Measurements from ENCODE around the gene RAET1E.
"Not testable (repeated sequence)": the region's sequence is repeated elsewhere in the genome, so short reads cannot be mapped to it uniquely, and the experiment has no call there.

RAET1E gene

GRCh38 chr6:149896491-149896890 is 1.4 kb downstream of the RAET1E start:
- Mint-ChIP-seq H3K4me1 (ENCODE audit: low read depth) (peaks cover 20% of the 10 kb centered on the region), H3K4me3 (no peak overlapping the region), H3K9me3 (no peaks in the 10 kb centered on the region), H3K27ac (peak overlapping the region; percentile 45), H3K36me3 (ENCODE audit: low read depth) (peaks cover 1% of the 10 kb centered on the region), H3K27me3 (ENCODE audit: low read depth) (peaks cover 32% of the 10 kb centered on the region)

GRCh38 chr6:149895833-149896271 is 2.1 kb downstream of the RAET1E start:
- peaks cover 31% of the 10 kb centered on the region for H3K27me3 Mint-ChIP-seq (ENCODE audit: low read depth)

GRCh38 chr6:149895048-149895590 is 2.8 kb downstream of the RAET1E start:
- no peak overlapping the region for H3K27ac Mint-ChIP-seq

More at GRCh38 chr6:149895833-149896271, 2.1 kb downstream of the RAET1E start:
- peaks cover 20% of the 10 kb centered on the region for H3K4me1 Mint-ChIP-seq (ENCODE audit: low read depth)
- peak overlapping the region; percentile 4 for H3K27ac Mint-ChIP-seq
- no peaks in the 10 kb centered on the region for H3K9me3 Mint-ChIP-seq
- peaks cover 1% of the 10 kb centered on the region for H3K36me3 Mint-ChIP-seq (ENCODE audit: low read depth)
- H3K4me3 Mint-ChIP-seq, result peak overlapping the region; percentile 23

GRCh38 chr6:149891864-149892263 is 6.0 kb downstream of the RAET1E start:
- not testable (repeated sequence) for H3K36me3 Mint-ChIP-seq (ENCODE audit: low read depth); H3K9me3 Mint-ChIP-seq; H3K27ac Mint-ChIP-seq; H3K4me3 Mint-ChIP-seq
- Mint-ChIP-seq H3K27me3 (ENCODE audit: low read depth) (peaks cover 22% of the 10 kb centered on the region), H3K4me1 (ENCODE audit: low read depth) (peaks cover 18% of the 10 kb centered on the region)

More at GRCh38 chr6:149895048-149895590, 2.8 kb downstream of the RAET1E start:
- Mint-ChIP-seq H3K36me3 (ENCODE audit: low read depth) (peaks cover 1% of the 10 kb centered on the region), H3K27me3 (ENCODE audit: low read depth) (peaks cover 31% of the 10 kb centered on the region), H3K9me3 (no peaks in the 10 kb centered on the region), H3K4me1 (ENCODE audit: low read depth) (peaks cover 20% of the 10 kb centered on the region), H3K4me3 (no peak overlapping the region)

- no peak overlapping the region for H3K27ac Mint-ChIP-seq
- peaks cover 13% of the 10 kb centered on the region for H3K4me1 Mint-ChIP-seq (ENCODE audit: low read depth)
- peaks cover 22% of the 10 kb centered on the region for H3K27me3 Mint-ChIP-seq (ENCODE audit: low read depth)
- no peaks in the 10 kb centered on the region for H3K9me3 Mint-ChIP-seq
- no peak overlapping the region for H3K4me3 Mint-ChIP-seq
- H3K36me3 Mint-ChIP-seq (ENCODE audit: low read depth), result peaks cover 1% of the 10 kb centered on the region
These were observed 6.7 kb downstream of the RAET1E start for GRCh38 chr6:149891259-149891658.

- Mint-ChIP-seq H3K36me3 (ENCODE audit: low read depth) (peaks cover 1% of the 10 kb centered on the region), H3K27ac (no peak overlapping the region), H3K27me3 (ENCODE audit: low read depth) (peaks cover 24% of the 10 kb centered on the region), H3K9me3 (no peaks in the 10 kb centered on the region), H3K4me3 (no peak overlapping the region), H3K4me1 (ENCODE audit: low read depth) (peaks cover 7% of the 10 kb centered on the region)
These were observed 7.3 kb downstream of the RAET1E start for GRCh38 chr6:149890629-149891045.

DNA sequence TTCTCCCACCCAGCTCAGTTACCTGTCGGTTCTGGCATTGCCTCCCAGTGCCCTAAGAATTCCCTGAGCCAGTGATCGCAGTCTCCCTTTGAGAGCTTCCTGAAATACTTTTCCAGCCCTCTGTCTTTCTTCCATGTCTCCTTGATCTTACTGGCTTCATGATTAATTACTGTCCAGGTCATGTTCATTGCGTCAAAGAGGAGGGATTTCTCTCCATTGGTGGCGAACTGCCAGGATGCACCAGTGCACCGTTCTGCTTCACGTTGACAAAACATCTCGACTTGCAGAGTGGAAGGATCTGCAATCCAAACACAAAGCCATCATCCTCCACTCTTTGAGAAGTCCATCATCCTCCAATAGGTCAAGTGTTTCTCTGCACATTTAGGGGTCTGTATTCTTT is 8.6 kb downstream of the RAET1E start:
- Mint-ChIP-seq H3K36me3 (ENCODE audit: low read depth) (peaks cover under 1% of the 10 kb centered on the region), H3K9me3 (no peaks in the 10 kb centered on the region), H3K4me3 (no peak overlapping the region), H3K27ac (no peak overlapping the region), H3K4me1 (ENCODE audit: low read depth) (no peaks in the 10 kb centered on the region), H3K27me3 (ENCODE audit: low read depth) (peaks cover 26% of the 10 kb centered on the region)

DNA sequence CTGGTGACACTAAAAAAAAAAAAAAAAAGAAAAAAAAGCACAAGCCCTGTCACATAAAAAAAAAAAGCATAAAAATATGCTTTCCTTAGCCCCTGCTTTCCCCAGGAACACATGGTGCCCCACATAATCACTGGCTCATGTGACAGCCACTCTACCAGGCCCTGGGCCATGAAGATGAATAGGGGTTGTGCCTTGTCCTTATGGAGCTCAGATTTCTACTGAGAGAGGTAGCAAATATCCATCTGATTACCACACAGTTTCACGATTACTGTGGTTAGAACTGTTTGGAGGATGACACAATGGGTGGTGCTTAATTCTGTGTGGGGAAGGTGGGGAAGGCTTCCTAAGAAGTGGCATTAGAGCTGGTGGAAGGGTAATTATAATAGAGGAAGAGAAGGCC is 9.3 kb downstream of the RAET1E start:
- Mint-ChIP-seq H3K9me3 (no peaks in the 10 kb centered on the region), H3K27me3 (ENCODE audit: low read depth) (peaks cover 23% of the 10 kb centered on the region), H3K4me3 (no peak overlapping the region)

DNA sequence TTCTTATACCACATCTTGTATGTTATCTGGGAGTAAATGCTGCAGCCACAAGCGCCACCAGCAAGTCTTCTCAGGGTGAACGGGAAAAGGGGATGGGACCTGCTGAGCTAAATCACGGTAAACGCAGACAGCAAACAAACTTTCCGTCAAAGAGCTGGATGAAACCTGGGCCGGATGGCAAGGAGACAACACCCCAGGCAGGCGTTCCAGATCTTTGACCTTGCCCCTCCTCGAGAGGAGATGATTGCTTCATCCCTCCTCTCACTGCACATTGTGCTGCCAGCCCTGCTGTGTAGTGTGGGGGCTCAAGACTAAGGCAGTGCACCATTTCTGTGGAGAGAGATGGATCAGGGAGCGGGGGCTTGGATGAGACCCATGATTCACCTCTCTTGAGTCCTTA is 9.8 kb downstream of the RAET1E start:
- Mint-ChIP-seq H3K27ac (no peak overlapping the region), H3K4me3 (no peak overlapping the region), H3K9me3 (no peaks in the 10 kb centered on the region)

More for the DNA sequence above, 9.3 kb downstream of the RAET1E start:
- H3K36me3 Mint-ChIP-seq (ENCODE audit: low read depth), result no peaks in the 10 kb centered on the region
- H3K27ac Mint-ChIP-seq, result no peak overlapping the region
- no peaks in the 10 kb centered on the region for H3K4me1 Mint-ChIP-seq (ENCODE audit: low read depth)

DNA sequence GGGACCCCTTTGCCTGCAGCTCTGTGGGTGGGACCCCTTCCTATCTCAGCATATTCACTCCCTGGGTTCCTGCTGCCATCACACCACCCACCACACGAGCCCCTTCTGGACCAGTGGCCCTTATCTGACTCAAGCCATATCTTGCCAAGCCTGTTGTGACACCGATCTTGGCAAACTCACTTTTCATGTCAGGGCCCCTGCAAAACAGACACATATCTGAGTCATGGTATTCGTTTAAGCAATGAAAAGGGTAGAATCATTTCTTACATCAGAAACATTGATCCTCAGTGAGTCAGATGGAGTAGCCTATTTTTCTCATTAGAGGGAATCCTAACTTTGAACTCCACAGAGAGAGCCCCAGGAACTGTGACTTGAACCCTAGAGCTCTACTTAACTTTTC is 10.6 kb downstream of the RAET1E start:
- Mint-ChIP-seq H3K36me3 (ENCODE audit: low read depth) (no peaks in the 10 kb centered on the region), H3K27ac (no peak overlapping the region), H3K4me3 (no peak overlapping the region), H3K9me3 (no peaks in the 10 kb centered on the region), H3K27me3 (ENCODE audit: low read depth) (peaks cover 11% of the 10 kb centered on the region), H3K4me1 (ENCODE audit: low read depth) (no peaks in the 10 kb centered on the region)

More for the DNA sequence above, 9.8 kb downstream of the RAET1E start:
- H3K4me1 Mint-ChIP-seq (ENCODE audit: low read depth), result no peaks in the 10 kb centered on the region
- H3K36me3 Mint-ChIP-seq (ENCODE audit: low read depth), result no peaks in the 10 kb centered on the region
- H3K27me3 Mint-ChIP-seq (ENCODE audit: low read depth), result peaks cover 18% of the 10 kb centered on the region

DNA sequence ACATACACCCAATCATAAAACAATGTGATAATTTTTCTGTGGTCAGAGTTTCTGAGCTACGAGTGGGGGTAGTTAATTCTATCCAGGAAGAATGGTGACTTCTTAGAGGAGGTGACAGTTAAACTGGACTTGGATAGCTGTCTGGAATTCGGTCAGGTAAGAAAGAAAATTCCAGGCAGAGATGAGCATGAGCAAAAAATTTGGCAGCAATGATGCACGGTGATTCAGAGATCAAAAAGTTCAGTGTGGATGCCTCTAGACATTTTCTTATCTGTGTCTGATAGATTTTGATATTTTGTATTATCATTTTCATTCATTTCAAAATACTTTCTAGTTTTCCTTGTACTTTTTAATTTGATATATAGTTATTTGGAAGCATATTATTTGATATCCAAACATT is 12.0 kb downstream of the RAET1E start:
- Mint-ChIP-seq H3K4me3 (no peak overlapping the region), H3K27ac (no peak overlapping the region), H3K27me3 (ENCODE audit: low read depth) (peaks cover 17% of the 10 kb centered on the region), H3K36me3 (ENCODE audit: low read depth) (no peaks in the 10 kb centered on the region), H3K9me3 (no peaks in the 10 kb centered on the region), H3K4me1 (ENCODE audit: low read depth) (no peaks in the 10 kb centered on the region)

- Mint-ChIP-seq H3K27me3 (ENCODE audit: low read depth) (peaks cover 24% of the 10 kb centered on the region), H3K36me3 (ENCODE audit: low read depth) (no peaks in the 10 kb centered on the region), H3K27ac (no peak overlapping the region), H3K4me3 (no peak overlapping the region), H3K4me1 (ENCODE audit: low read depth) (no peaks in the 10 kb centered on the region), H3K9me3 (no peaks in the 10 kb centered on the region)
These were observed 13.3 kb downstream of the RAET1E start for GRCh38 chr6:149884617-149885016.

DNA sequence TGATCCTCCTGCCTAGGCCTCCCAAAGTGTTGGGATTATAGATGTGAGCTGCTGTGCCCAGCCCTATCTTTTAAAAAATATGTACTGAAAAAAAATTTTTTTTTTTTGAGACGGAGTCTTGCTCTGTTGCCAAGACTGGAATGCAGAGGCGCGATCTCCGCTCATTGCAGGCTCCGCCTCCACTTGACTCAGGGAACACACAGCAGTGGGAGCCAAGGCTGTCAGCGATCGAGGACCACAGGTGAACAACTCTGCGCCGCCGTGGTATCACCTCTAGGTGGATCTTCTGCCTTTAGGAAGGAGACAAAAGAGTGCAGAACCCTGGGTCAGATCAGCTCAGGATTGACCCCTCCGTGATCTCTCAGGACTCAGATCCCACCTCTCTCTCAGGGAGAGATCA is 13.7 kb downstream of the RAET1E start:
- Mint-ChIP-seq H3K9me3 (no peaks in the 10 kb centered on the region), H3K4me1 (ENCODE audit: low read depth) (no peaks in the 10 kb centered on the region), H3K4me3 (no peak overlapping the region), H3K27ac (no peak overlapping the region), H3K36me3 (ENCODE audit: low read depth) (no peaks in the 10 kb centered on the region), H3K27me3 (ENCODE audit: low read depth) (peaks cover 28% of the 10 kb centered on the region)

DNA sequence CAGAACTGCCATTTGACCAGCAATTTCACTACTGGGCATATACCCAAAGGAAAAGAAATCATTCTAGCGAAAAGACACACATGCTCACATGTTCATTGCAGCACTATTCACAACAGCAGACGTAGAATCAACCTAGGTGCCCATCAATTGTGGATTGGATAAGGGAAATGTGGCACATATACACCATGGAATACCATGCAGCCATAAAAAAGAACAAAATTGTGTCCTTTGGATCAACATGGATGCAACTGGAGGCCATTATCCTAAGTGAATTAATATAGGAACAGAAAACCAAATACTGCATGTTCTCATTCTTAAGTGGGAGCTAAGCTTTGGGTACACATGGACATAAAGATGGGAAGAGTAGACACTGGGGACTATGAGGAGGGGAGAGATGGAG is 16.1 kb downstream of the RAET1E start:
- Mint-ChIP-seq H3K4me3 (no peak overlapping the region), H3K27me3 (ENCODE audit: low read depth) (peaks cover 48% of the 10 kb centered on the region), H3K27ac (no peak overlapping the region), H3K9me3 (no peaks in the 10 kb centered on the region), H3K4me1 (ENCODE audit: low read depth) (no peaks in the 10 kb centered on the region), H3K36me3 (ENCODE audit: low read depth) (no peaks in the 10 kb centered on the region)

DNA sequence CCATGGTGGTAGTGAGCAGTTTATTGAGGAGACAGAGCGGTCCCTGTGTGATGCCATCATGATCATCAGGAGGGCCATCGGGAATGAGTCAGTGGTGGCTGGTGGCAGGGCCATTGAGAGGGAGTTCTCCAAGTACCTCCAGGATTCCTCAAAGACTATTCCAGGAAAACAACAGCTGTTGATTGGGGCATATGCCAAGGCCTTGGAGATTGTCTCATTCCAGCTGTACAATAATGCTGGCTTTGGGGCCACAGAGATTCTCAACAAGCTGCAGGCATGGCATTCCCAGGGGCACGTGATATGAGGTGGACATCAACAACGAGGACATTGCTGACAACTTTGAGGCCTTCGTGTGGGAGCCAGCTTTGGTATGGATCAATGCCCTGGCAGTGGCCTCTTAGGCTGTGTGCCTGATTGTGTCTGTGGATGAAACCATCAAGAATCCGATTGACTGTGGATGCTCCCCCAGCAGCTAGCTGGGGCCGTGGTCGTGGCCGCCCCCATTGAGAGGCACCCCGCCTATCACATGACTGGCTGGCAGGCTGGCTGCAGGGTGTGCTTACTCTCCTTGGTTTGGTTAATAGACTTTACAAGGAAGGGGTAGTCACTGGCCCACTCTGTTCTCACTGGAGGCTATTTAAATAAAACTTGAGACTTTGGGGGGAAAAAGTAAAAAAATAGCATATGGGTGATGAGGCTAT is 16.7 kb downstream of the RAET1E start:
- Mint-ChIP-seq H3K4me3 (no peak overlapping the region), H3K9me3 (no peaks in the 10 kb centered on the region), H3K36me3 (ENCODE audit: low read depth) (no peaks in the 10 kb centered on the region), H3K27me3 (ENCODE audit: low read depth) (peaks cover 54% of the 10 kb centered on the region), H3K27ac (no peak overlapping the region), H3K4me1 (ENCODE audit: low read depth) (no peaks in the 10 kb centered on the region)
